ENCODE data around the gene CLEC4C. TPM values are rescaled to one million over a fixed set of nuclear protein-coding genes. Genes with fewer than 3 reads are reported as not detected.
"Not testable (repeated sequence)": the region's sequence is repeated elsewhere in the genome, so short reads cannot be mapped to it uniquely, and the experiment has no call there.

CLEC4C gene
- total RNA-seq, 1 donor from 2014 or later: not detected

GRCh38 chr12:7751394-7751793 is 4.2 kb upstream of the CLEC4C start:
- no peak for DNase-seq (ENCODE audit: low read depth, low spot score)
- H3K36me3 Mint-ChIP-seq (ENCODE audit: low read depth): no peaks in the 10 kb centered on the region
- no peak overlapping the region for H3K4me3 Mint-ChIP-seq
- H3K27me3 Mint-ChIP-seq (ENCODE audit: low read depth): no peaks in the 10 kb centered on the region
- no peak overlapping the region for H3K27ac Mint-ChIP-seq (ENCODE audit: unreplicated experiment)
- H3K9me3 Mint-ChIP-seq: no peaks in the 10 kb centered on the region
- H3K4me1 Mint-ChIP-seq: no peaks in the 10 kb centered on the region
- TF ChIP-seq, protein P1, sequence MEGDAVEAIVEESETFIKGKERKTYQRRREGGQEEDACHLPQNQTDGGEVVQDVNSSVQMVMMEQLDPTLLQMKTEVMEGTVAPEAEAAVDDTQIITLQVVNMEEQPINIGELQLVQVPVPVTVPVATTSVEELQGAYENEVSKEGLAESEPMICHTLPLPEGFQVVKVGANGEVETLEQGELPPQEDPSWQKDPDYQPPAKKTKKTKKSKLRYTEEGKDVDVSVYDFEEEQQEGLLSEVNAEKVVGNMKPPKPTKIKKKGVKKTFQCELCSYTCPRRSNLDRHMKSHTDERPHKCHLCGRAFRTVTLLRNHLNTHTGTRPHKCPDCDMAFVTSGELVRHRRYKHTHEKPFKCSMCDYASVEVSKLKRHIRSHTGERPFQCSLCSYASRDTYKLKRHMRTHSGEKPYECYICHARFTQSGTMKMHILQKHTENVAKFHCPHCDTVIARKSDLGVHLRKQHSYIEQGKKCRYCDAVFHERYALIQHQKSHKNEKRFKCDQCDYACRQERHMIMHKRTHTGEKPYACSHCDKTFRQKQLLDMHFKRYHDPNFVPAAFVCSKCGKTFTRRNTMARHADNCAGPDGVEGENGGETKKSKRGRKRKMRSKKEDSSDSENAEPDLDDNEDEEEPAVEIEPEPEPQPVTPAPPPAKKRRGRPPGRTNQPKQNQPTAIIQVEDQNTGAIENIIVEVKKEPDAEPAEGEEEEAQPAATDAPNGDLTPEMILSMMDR (conservative IDR thresholded peaks at IDR 0.05): no peak

GRCh38 chr12:7750350-7750749 is 3.2 kb upstream of the CLEC4C start:
- DNase-seq (ENCODE audit: low read depth, low spot score): no peak
- Mint-ChIP-seq H3K27me3 (ENCODE audit: low read depth) (no peaks in the 10 kb centered on the region), H3K4me3 (no peak overlapping the region), H3K27ac (ENCODE audit: unreplicated experiment) (no peak overlapping the region), H3K36me3 (ENCODE audit: low read depth) (no peaks in the 10 kb centered on the region), H3K4me1 (no peaks in the 10 kb centered on the region), H3K9me3 (no peaks in the 10 kb centered on the region)
- TF ChIP-seq, protein P1 (conservative IDR thresholded peaks at IDR 0.05): no peak

GRCh38 chr12:7749442-7749841 is 2.3 kb upstream of the CLEC4C start:
- no peaks in the 10 kb centered on the region for H3K36me3 Mint-ChIP-seq (ENCODE audit: low read depth)
- H3K4me1 Mint-ChIP-seq: no peaks in the 10 kb centered on the region
- H3K27me3 Mint-ChIP-seq (ENCODE audit: low read depth): no peaks in the 10 kb centered on the region
- no peaks in the 10 kb centered on the region for H3K9me3 Mint-ChIP-seq
- no peak overlapping the region for H3K4me3 Mint-ChIP-seq
- no peak for DNase-seq (ENCODE audit: low read depth, low spot score)
- TF ChIP-seq, protein P1 (conservative IDR thresholded peaks at IDR 0.05): no peak
- H3K27ac Mint-ChIP-seq (ENCODE audit: unreplicated experiment): no peak overlapping the region

GRCh38 chr12:7748852-7749251 is 1.7 kb upstream of the CLEC4C start:
- no peaks in the 10 kb centered on the region for H3K9me3 Mint-ChIP-seq
- H3K36me3 Mint-ChIP-seq (ENCODE audit: low read depth): no peaks in the 10 kb centered on the region
- DNase-seq (ENCODE audit: low read depth, low spot score): no peak
- TF ChIP-seq, protein P1 (conservative IDR thresholded peaks at IDR 0.05): no peak
- no peak overlapping the region for H3K27ac Mint-ChIP-seq (ENCODE audit: unreplicated experiment)
- H3K4me3 Mint-ChIP-seq: no peak overlapping the region
- H3K4me1 Mint-ChIP-seq: no peaks in the 10 kb centered on the region
- no peaks in the 10 kb centered on the region for H3K27me3 Mint-ChIP-seq (ENCODE audit: low read depth)

- Mint-ChIP-seq H3K4me3 (no peak overlapping the region), H3K9me3 (no peaks in the 10 kb centered on the region), H3K27me3 (ENCODE audit: low read depth) (no peaks in the 10 kb centered on the region), H3K4me1 (peaks cover 19% of the 10 kb centered on the region), H3K27ac (ENCODE audit: unreplicated experiment) (no peak overlapping the region), H3K36me3 (ENCODE audit: low read depth) (no peaks in the 10 kb centered on the region)
- no peak for DNase-seq (ENCODE audit: low read depth, low spot score)
- TF ChIP-seq, protein P1 (conservative IDR thresholded peaks at IDR 0.05): no peak
Measured at GRCh38 chr12:7732993-7733392, 14.2 kb downstream of the CLEC4C start.

DNA sequence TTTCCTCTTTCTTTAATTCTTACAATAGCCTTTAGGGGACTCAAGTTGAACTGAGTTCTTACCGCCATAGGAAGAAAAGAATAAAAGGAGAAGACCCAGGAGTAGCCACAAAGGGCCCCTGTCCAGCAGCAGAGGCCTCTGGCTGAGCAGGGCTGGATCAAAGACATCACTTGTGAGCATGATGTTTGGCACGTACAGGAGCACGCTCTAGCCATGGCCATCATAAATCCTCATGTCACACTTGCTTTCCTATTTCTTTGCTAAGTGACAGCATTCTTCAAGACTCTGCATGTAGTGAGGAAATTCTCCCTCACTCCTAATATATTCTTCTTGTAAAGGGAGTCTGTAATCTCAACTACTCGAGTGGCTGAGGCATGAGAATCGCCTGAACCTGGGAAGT is 15.7 kb downstream of the CLEC4C start:
- TF ChIP-seq, protein P1 (conservative IDR thresholded peaks at IDR 0.05): no peak
- no peaks in the 10 kb centered on the region for H3K27me3 Mint-ChIP-seq (ENCODE audit: low read depth)
- H3K36me3 Mint-ChIP-seq (ENCODE audit: low read depth): no peaks in the 10 kb centered on the region
- H3K4me1 Mint-ChIP-seq: peaks cover 19% of the 10 kb centered on the region
- DNase-seq (ENCODE audit: low read depth, low spot score): no peak
- peak overlapping the region; percentile 76 for H3K27ac Mint-ChIP-seq (ENCODE audit: unreplicated experiment)
- peaks cover 3% of the 10 kb centered on the region for H3K9me3 Mint-ChIP-seq
- no peak overlapping the region for H3K4me3 Mint-ChIP-seq

- not testable (repeated sequence) for H3K36me3 Mint-ChIP-seq (ENCODE audit: low read depth); DNase-seq (ENCODE audit: low read depth, low spot score); H3K9me3 Mint-ChIP-seq; H3K27me3 Mint-ChIP-seq (ENCODE audit: low read depth); H3K4me3 Mint-ChIP-seq
- peak overlapping the region; percentile 76 for H3K27ac Mint-ChIP-seq (ENCODE audit: unreplicated experiment)
- H3K4me1 Mint-ChIP-seq: peaks cover 19% of the 10 kb centered on the region
Measured at GRCh38 chr12:7730984-7731383, 16.2 kb downstream of the CLEC4C start.
